Femur (tissue), 1 donor: Measurements from ENCODE around the gene ACAD10.
A peak's percentile ranks its signal among the peaks of the same experiment; 100 is the strongest.
"Not testable (repeated sequence)": the region's sequence is repeated elsewhere in the genome, so short reads cannot be mapped to it uniquely, and the experiment has no call there.

Experiments
- DNase-seq: peaks from one replicate; pipeline ENCODE4 v3.0.0-alpha.2; 2017

ACAD10 gene

DNA sequence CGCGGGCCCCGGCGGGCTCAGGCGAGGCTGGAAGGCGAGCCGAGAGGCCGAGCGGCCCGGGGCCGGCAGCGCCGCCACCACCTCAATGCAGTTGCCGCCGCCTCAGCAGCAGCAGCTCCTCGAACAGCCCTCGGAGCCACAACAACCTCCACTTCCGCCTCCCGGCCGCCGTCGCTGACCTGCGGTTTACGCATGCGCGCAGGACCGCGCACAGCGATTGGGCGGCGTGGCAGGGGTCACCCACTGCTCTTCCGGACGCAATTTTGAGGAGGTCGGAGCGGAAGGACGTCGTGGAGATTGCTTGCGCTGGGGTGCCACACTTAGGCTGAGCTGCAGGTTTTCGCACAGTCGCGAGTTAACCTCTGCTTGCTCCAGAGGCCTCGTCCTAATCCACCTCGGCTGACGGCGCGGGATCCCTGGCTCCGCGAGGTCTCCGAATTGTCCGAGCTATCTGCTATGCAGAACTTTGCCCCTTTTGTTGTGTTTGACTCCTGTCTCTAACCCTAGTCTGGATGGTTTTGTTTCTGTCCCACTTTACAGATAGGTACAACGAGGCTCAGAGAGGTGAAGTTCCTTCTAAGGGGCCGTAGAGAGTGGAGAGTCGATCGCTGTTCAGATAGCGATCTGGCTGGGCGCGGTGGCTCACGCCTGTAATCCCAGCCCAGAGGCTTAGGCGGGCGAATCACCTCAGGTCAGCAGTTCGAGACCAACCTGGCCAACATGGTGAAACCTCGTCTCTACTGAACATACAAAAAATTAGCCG is at the start of gene ACAD10, which contains the start of gene BRAP:
TSS of gene ACAD10 (plus strand) at position 243 of the 763 bp plus-strand sequence. CDS start 6,657 bp downstream, outside the sequence.
TSS of gene BRAP (minus strand) at position 146 of the 763 bp plus-strand sequence. CDS start 164 bp downstream, outside the sequence.
- DNase-seq = peak; percentile 97

DNA sequence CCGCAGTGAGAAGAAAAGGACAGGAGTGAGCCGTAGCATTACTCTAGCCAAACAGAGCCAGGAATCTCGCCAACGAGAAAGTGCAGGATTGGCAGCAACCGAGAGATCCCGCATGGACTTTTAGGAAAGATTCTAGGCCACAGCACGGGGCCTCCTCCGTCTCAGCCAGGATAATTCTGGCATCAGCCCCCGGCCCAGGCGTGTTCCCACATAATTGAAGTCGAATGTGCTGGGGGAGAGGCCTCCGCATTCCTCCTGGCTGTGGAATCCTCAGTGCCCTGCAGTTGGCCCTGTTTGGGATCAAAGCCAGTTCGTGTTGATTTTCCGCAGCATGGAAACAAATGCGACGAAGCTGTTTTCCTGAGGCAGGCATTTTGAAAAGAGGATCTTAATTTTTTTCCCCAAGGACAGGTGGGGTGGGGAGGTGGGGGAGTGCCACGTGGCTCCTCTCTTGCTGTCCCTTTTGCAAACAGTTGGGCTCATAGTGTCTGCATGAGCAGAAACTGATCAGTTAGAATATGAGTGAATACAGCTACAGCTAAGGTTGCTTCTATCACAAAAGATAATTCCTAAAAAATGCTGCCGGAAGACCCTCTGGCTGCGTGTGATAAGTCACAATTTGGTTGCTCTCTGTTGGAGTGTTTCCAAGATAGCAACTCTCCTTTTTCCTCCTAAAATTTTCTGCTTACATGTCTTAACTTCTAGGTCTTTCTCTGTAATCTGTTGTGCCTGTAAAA is 49.5 kb upstream of the ACAD10 start:
- peak; percentile 94 for DNase-seq

DNA sequence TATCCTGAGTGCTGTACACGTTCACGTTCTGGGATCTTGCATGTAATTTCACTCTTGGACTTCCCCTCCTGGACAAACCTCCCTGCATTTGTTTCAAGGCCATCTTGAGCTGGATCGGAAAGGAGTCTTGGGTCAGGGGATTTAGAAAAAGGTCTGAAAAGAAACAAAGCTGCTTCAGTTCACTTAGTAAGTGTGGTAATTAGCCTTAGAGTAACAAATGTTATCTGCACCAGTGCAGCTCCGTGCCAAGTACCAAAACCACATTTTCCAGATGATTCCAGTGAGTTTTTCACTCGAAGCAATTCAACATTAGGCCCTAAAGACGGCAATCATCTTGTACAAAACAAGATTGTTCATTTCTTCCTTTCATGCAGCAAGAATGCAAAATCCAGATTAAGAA is 47.3 kb upstream of the ACAD10 start:
- peak; percentile 28 for DNase-seq

DNA sequence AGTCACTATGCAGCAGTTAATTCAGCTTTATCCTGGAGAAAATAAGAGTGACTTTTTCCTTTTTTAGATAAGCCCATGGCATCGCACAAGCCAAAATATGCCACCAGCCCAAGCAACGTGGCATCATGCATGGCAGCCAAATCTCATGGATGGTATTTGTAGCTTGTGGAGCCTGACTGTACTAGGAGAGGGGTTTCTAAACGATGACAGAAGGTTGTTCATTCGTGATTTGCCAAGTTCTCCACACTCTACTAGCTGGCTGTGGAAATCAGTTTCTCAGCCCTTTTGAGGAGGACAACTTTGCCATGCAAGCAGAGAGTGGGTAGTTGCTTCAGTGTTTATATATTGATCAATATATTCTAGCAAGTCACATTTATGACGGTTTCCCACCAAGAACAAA is 45.3 kb upstream of the ACAD10 start:
- DNase-seq = no peak

DNA sequence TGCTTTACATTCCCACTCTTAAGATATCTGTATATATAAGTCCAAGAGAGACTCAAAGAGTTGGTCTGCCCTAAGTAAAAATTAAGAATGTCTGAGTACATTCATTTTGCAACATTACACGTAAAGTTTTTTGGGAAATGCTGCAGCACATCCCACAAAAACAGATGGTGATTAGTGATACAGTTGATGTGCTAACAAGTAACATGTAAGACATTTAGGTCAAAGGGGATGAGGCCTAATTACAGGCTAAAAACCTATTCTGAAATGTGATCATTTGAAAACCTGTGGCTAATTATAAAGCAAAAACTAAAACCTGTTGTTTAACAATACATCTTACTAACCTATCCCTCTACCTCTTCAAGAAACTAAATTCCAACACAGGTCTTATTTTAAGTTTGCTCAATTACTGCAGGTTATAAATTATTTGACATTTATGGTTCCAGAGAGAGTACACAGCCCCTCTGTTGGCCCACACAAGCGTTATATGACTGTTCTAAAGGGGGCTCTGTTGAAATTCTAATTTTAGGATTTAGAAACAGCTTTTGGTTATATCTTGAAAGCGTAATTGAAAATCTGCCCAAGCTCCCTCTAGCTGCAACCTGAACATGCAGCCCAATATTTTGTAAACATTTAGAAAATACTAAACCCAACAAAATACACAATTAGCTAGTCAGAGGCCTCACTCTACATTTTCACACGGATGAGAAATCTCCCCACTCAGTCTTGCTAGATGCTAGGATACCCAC is 43.0 kb upstream of the ACAD10 start:
- no peak for DNase-seq

DNA sequence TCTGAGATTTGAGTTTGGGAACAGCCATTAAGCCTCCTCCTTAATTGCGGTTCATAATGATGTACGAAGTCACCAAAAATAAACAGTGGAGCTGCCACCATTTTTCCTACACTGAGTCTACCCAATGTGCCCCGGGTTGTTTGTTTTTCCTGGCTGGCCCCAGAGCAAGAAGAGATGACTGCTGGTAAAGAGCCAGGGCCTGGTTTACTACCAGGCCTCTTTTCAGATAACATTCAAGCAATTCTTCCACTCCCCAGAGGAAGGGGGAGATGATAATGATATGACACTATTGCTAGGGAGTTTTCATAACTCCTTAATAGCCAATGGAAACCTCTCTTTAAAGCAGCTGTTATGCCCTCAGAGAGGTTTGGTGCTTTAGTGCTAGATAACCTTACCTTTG is 42.4 kb upstream of the ACAD10 start:
- peak; percentile 26 for DNase-seq

DNA sequence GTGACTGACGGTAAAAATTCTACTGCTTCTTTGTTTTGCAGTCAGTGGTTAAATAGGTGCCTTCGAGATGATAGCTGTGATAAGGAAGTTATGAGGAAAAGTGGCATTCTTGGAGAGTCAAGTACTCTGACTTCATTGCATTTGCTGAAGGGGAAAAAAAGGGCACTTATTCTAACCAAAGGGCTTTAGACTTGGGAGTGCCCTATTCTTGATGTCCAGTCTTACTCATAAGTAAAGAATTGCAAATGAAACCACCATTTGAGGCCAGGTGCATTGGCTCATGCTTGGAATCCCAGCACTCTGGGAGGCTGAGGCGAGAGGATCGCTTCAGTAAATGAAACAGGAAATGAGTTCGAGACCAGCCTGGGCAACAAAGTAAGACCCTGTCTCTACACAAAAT is 40.4 kb upstream of the ACAD10 start:
- no peak for DNase-seq

DNA sequence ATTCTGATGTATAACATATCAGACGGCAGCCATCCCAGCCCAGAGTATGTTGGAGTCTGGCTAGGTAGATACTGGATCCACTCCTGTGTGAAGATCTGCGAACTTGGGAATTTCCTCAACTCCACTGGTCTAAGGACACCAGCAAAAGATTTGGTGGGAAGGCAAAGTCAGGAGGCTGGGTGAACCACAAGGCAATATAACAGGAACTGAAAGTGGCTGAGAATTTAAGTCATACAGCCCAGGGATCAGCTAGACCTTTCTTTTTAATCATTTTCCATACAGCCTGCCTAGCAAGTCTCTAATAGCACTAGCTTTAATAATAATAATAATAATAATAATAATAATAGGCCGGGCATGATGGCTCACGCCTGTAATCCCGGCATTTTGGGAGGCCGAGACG is 34.9 kb upstream of the ACAD10 start:
- no peak for DNase-seq

DNA sequence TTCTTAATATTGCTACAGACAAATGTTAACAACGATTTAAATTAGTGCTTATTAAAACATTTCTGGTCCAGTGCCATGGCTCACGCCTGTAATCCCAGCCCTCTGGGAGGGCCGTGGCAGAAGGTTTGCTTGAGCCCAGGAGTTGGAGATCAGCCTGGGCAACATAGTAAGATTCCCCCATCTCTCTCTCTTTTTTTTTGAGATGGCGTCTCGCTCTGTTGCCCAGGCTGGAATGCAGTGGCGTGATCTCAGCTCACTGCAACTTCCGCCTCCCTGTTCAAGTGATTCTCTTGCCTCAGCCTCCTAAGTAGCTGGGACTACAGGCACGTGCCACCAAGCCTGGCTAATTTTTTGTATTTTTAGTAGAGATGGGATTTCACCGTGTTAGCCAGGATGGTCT is 33.3 kb upstream of the ACAD10 start:
- not testable (repeated sequence) for DNase-seq

DNA sequence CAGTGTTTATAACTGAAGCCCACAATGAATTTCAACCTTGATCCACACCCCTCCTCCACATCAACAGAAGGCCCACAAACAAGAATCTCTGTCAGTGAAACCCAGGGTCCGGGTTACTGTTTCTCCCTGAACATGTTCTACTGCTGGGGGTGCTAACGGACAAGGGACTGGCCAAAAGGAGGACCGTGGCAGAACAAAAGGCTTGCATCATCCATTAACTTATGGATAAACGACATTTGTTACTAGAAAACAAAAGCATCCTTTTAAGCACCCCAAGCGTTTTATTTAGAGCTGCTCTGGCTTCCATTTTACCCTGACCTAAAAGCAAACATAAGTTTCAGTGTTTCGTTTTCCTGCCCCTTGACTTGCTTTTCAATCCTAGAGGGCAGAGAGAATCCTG is 32.3 kb upstream of the ACAD10 start:
- no peak for DNase-seq

DNA sequence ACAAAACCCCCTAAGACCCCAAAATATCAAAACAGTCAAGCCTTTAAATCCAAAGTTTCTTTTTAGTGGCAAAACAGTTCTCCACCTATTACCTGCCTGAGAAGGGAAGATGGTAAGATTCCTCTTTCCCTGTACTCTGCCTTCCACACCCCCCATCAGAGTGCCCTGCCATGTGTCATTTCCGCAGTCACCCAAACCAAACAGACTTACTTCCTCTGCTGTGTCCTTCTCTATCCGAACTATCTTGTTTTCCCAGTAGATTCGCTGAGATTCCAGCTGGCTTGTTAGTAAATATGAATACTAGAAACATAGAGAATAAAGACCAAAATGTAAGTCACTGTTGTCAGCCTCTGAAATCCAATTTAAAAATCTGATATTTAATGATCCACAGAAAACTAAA is 30.5 kb upstream of the ACAD10 start:
- no peak for DNase-seq

DNA sequence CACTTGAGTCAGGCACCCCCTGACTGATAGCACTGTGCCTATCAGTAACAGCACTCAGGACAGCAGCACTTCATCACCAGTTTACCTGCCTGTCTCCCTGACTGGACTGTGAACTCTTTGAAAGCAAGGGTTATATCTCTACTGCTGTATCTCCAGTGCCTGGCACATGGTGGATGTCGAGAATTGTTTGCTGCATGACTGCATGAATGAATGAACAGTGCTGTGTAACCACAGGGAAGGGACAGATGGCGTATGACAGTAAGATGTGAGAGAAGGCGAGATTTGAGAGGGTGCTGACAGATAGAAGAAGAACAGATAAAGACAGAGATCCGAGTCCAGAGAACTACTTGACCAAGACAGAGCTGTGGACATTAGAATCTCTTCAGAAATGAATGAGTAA is 29.8 kb upstream of the ACAD10 start:
- no peak for DNase-seq

DNA sequence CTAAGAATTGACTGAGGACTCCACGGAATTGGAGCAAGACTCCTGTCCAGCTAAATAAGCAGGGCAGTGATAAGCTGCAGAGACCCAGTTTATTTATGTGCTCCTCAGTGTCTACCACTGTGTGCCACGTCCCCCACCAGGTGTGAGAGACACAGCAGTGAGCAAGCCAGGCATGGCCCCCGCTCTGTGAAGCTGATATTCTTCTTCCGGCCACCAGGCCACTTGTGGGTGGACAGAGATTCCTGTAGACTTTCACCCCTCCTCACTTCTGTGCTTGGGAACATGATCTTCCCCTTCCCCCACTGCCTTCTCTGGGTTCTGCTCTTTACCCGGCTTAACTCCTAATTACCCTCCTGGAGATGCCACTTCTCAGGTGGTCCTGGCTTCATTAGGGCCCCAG is 21.4 kb upstream of the ACAD10 start:
- no peak for DNase-seq

DNA sequence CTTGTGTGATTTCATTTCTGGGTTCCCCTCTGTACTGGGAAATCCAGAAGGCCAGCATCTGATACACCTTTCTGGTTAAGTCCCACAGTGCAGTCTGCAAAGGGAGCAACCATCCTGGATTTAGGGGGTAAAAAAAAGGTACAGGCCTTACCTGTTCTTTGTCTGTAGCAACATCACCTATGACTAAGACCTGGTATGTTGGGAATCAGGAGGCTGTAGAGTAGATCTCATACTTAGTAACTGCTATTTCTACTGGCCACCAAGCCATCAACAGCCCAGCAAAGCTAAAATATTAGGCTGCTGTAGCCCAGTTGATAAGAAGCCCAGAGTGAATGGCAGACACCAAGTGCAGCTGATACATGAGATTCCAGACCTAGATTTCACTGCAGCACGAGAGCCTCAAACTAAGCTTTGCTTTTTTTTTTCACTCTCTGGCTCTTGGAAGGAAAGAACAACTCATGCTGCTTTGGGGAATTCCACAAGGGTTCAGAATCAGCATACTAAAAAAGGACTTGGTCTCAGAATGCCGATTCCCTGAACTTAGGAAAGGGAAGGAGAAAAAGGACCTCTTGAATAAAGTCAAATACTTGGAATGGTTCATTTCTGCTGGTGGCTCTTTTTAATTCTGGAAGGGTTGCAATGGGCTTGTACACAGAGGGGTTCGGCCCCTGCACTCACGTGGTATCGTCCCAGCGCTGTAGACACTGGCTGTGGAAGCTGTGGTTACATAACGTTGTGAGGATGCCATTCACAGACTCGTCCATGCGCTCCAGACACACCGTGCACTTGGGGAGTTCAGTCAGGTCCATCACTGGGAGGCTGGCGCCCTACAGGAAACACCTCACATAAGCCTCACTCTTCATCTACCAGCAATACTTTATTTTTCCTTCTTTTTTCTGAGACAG is 20.6 kb upstream of the ACAD10 start:
- no peak for DNase-seq

DNA sequence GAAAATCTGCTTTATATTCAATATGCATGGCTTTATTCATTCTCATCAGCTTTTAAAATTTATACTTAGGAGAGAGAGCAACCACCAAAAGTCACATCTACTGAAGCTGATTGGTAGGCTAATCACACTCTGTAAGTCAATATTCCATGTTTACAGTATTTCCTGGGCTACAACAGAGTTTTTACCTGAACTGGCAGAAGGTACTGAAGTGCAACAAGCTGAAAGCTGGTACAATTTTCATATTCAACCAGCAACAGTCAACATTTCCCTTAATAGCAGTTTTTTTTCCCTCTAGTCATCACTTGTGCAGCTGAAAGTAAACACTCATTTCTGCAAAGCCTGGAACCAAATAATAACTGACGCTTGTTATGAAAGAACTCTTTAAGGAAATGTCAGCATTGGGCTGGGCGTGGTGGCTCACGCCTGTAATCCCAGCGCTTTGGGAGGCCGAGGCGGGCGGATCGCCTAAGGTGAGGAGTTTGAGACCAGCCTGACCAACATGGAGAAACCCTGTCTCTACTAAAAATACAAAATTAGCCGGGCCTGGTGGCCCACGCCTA is 13.0 kb upstream of the ACAD10 start:
- no peak for DNase-seq

DNA sequence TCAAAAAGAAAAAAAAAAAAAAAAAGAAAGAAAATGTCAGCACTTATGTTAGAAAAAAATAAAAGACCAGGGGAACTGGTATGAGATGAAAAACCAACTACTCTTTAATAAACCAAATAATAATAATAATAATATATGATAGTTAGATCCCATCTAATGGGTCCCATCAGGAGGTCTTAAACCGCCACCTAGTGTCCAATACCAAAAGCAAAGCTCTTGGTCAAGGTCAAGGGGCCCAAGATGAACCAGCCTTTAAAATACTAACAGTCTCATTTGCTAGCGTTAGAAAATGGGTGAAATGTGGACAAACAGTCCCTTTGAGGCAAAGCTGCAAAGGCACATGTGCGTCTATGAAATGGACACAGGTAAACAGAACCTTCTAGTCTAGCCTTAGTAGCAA is 12.3 kb upstream of the ACAD10 start:
- DNase-seq = no peak

DNA sequence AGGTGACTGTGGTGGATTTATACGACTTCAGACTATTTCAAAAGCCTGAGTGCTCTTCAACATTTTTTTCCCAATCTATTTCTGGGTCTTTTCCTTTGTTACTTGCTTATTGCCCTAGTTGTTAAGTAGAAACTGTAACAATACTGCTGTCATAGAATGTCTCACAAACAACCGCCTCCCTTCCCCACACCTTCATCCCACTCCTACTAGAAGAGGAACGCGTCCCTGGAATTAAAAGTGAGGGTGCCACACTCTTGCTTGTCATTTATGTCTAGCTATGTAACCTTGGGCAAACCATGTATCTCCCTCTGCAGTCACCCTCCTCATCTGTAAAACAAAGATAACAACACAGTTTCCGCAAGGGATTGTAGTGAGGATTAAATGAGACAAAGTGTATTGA is 8.7 kb upstream of the ACAD10 start:
- no peak for DNase-seq

DNA sequence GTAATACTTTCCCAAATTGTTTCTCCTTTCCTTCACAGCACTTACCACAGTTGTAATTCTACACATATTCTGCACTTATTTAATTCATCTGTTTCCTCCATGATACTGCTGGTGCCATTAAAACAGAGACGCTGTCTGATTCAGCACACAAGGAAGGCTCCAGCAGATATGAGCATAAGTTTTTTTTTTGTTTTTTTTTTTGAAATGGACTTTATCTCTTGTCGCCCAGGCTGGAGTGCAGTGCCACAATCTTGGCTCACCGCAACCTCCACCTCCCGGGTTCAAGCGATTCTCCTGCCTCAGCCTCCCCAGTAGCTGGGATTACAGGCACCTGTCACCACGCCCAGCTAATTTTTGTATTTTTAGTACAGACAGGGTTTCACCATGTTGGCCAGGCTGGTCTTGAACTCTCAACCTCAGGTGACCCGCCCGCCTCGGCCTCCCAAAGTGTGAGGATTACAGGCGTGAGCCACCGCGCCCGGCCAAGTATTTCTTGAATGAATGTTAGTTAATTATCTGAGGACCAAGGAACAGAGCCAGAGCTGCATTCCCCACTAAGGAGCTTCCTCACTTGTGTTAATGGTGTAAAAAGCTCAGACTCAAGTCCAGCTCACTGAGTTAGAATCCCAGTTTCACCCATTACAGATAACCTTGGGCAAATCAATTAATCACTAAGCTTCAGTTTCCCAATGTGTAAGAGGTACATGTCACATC is 1.2 kb upstream of the ACAD10 start:
- not testable (repeated sequence) for DNase-seq

DNA sequence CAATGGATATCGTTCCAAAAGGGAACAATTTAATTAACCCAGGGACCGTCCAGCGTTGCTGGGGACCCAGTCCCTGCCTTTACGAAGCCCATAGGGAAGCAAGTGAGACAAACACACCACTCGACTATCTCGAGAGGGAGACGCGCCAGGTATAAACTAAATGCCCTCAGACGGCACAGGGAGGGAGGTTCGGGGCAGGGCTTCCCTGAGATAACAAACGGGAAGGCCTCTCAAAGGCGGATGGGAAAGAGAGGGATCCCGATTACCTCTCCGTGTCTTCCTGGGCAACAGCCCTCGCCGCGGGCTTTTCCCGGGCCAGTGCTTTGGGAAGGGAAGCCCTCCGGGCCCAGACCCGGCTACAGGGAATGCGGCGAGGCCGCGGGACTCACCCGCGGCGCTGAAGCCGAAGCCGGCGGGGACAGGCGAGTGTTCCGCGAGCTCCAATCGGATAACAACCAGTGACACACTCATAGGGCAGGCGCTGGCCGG is 487 bp upstream of the ACAD10 start:
- no peak for DNase-seq

DNA sequence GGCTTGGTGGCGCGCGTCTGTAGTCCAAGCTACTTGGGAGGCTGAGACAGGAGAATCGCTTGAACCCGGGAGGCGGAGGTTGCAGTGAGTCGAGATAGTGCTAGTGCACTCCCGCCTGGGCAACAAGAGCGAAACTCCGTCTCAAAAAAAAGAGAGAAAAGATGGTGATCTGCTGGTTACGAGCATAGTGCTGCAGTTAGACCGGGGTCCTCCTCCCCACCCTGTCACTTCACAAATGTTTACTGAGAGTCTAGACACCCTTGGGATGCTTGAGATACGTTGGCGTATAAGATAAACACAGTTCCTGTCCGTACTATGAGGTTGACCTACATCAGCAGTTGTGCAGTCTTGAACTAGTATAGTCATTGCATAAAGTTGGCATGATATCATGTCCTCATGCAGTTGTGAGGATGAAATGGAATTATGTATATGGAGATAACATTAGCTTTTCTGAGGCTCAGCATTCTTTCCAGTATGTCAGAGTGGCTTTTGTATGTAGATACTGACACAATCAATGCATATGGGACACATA is 787 bp downstream of the ACAD10 start:
- DNase-seq = no peak

DNA sequence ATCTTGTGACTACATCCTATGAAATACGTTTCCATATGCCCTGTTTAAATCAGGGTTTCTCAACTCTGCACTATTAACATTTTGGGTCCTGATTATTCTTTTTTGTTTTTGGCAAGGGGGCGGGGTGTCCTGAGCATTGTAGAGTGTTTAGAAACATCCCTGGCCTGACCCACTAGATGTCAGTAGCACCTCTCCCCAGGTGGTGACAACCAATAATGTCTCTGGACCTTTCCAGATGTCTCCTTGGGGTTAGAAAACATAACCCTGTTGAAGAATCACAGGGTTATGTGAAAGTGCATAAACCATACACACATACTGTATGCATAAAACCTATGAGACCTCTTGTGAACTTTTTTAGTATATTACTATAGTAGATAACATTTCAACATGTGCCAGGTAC is 1.4 kb downstream of the ACAD10 start:
- DNase-seq = no peak
